NB4 (cell line): ENCODE data around the gene ANKS4B.

Source experiments
- CTCF ChIP-seq: IDR thresholded peaks from one replicate; pipeline ENCODE4 v1.5.1; 2012; ENCODE audit warnings: low read depth, low read length
- MYC ChIP-seq: IDR thresholded peaks from 2 replicates; pipeline ENCODE4 v1.6.1; 2011; ENCODE audit warnings: low read depth, low read length
- POLR2A ChIP-seq: IDR thresholded peaks from 2 replicates; pipeline ENCODE4 v1.6.1; 2011; ENCODE audit warnings: mild to moderate bottlenecking; ENCODE audit not compliant: insufficient read length; ENCODE audit errors: extremely low read depth

DNA sequence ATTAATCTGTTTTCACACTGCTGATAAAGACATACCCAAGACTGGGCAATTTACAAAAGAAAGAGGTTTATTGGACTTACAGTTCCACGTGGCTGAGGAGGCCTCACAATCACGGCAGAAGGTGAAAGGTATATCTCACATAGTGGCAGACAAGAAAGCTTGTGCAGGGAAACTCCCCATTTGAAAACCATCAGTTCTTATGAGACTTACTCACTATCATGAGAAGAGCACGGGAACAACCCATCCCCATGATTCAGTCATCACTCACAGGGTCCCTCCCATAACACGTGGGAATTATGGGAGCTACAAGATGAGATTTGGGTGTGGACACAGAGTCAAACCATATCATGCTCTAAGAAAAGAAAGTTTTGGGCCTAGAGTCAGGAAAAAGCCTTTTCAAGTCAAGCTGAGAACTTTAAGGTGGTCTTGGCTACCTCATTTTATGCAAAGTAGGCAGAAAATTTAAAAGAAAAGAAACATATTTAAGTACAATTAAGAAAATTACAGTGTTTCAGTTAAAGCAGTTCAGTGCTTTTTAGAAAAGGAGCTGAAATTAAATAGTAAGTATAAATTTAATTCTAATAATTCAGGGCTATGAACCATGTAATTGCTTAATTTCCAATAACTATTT is 69.5 kb downstream of the ANKS4B start:
- TF ChIP-seq CTCF: no peak
- TF ChIP-seq MYC: no peak
- TF ChIP-seq POLR2A: no peak
